Stimulated activated CD4-positive, alpha-beta T cell treated with anti-CD3 and anti-CD28 coated beads, Interleukin-1b, Interleukin-23, amount 100 ng/mL, for 1 hour (primary cell): Measurements from ENCODE around the gene SPATA18.

Source experiments
- DNase-seq, 2 donors: peaks; one replicate each; pipeline ENCODE4 v3.0.0-alpha.2; 2020; ENCODE audit warnings: low read depth in 2 of 2

Gene SPATA18

GRCh38 chr4:52051213-52051614, at the start of gene SPATA18:
Gene SPATA18 (plus strand): TSS chr4:52051304. CDS start chr4:52051705, 401 bp downstream.
- no peak for DNase-seq

GRCh38 chr4:52001616-52002015, 49.5 kb upstream of the SPATA18 start:
- DNase-seq, result no peak

GRCh38 chr4:52004414-52004813, 46.7 kb upstream of the SPATA18 start:
- DNase-seq, result no peak

GRCh38 chr4:52005604-52006273, 45.4 kb upstream of the SPATA18 start:
- no peak for DNase-seq

- DNase-seq, result no peak
Observed at GRCh38 chr4:52006887-52007286, 44.2 kb upstream of the SPATA18 start.

GRCh38 chr4:52010986-52011385, 40.1 kb upstream of the SPATA18 start:
- DNase-seq, result no peak

- DNase-seq, result no peak
Observed at GRCh38 chr4:52012651-52013050, 38.5 kb upstream of the SPATA18 start.

- no peak for DNase-seq
Observed at GRCh38 chr4:52014903-52015302, 36.2 kb upstream of the SPATA18 start.

- DNase-seq, result no peak
Observed at GRCh38 chr4:52015366-52015765, 35.7 kb upstream of the SPATA18 start.

- DNase-seq, result no peak
Observed at GRCh38 chr4:52016981-52017380, 34.1 kb upstream of the SPATA18 start.

- DNase-seq, result no peak
Observed at GRCh38 chr4:52017814-52018213, 33.3 kb upstream of the SPATA18 start.

- DNase-seq, result no peak
Observed at GRCh38 chr4:52019936-52020657, 31.0 kb upstream of the SPATA18 start, which contains the start of gene LRRC66. Gene LRRC66 (minus strand): TSS chr4:52020363. CDS start chr4:52017613, 2,750 bp downstream.

- DNase-seq, result no peak
Observed at GRCh38 chr4:52028970-52029369, 22.1 kb upstream of the SPATA18 start.

- no peak for DNase-seq
Observed at GRCh38 chr4:52032005-52032404, 19.1 kb upstream of the SPATA18 start.

GRCh38 chr4:52035190-52035589, 15.9 kb upstream of the SPATA18 start:
- DNase-seq, result no peak

- no peak for DNase-seq
Observed at GRCh38 chr4:52036886-52037530, 14.1 kb upstream of the SPATA18 start.

- no peak for DNase-seq
Observed at GRCh38 chr4:52037689-52038102, 13.4 kb upstream of the SPATA18 start.

GRCh38 chr4:52038103-52038912, 12.8 kb upstream of the SPATA18 start, which contains the start of gene SGCB:
Gene SGCB (minus strand): TSS chr4:52038299. CDS start chr4:52038259, 40 bp downstream.
- peak; percentile 28 to 56 for DNase-seq

- DNase-seq, result no peak
Observed at GRCh38 chr4:52045028-52045427, 6.1 kb upstream of the SPATA18 start.

- no peak for DNase-seq
Observed at GRCh38 chr4:52049266-52049665, 1.8 kb upstream of the SPATA18 start.

GRCh38 chr4:52051615-52052474, 741 bp downstream of the SPATA18 start:
- no peak for DNase-seq
